BLaER1 treated with 17β-estradiol and CSF1 and Interleukin-3, amounts not matched to agents 10 nM and 100 nM (cell line): Measurements from ENCODE around the gene RASGEF1B.

ENCODE experiments used
- H3K27ac ChIP-seq, 11 experiments: shearing (Covaris generic); formaldehyde crosslinking; 2 replicates each; pipeline ENCODE4 v1.8.1; 2022
- H3K27me3 ChIP-seq, 11 experiments: shearing (Covaris generic); formaldehyde crosslinking; 2 replicates each; pipeline ENCODE4 v1.8.1; 2022
- H3K36me3 ChIP-seq, 11 experiments: shearing (Covaris generic); formaldehyde crosslinking; 2 replicates each; pipeline ENCODE4 v1.8.1; 2022
- H3K4me1 ChIP-seq, 10 experiments: shearing (Covaris generic); formaldehyde crosslinking; 2 replicates each; pipeline ENCODE4 v1.8.1; 2022
- H3K4me2 ChIP-seq, 11 experiments: shearing (Covaris generic); formaldehyde crosslinking; 2 replicates each; pipeline ENCODE4 v1.8.1; 2022
- H3K4me3 ChIP-seq, 10 experiments: shearing (Covaris generic); formaldehyde crosslinking; 2 replicates each; pipeline ENCODE4 v1.8.1; 2022
- H3K9ac ChIP-seq, 11 experiments: shearing (Covaris generic); formaldehyde crosslinking; 2 replicates each; pipeline ENCODE4 v1.8.1; 2022
- H3K9me3 ChIP-seq, 11 experiments: shearing (Covaris generic); formaldehyde crosslinking; replicated peaks in 1 of 11; 2 replicates each; pipeline ENCODE4 v1.8.1; 2022
- H4K20me1 ChIP-seq, 11 experiments: shearing (Covaris generic); formaldehyde crosslinking; 2 replicates each; pipeline ENCODE4 v1.8.1; 2022
- Cebpa-rat ChIP-seq, 11 experiments: shearing (Covaris generic); IDR thresholded peaks; 2 replicates each; pipeline ENCODE4 v1.8.1; 2022

RASGEF1B gene

GRCh38 chr4:81509822-81510221, 38.1 kb upstream of the RASGEF1B start:
- no peaks in the 10 kb centered on the region for H3K9me3 ChIP-seq
- H3K27me3 ChIP-seq: no peaks in the 10 kb centered on the region
- peak overlapping the region; percentile 67 to 87 (median 81) for H3K27ac ChIP-seq
- peak overlapping the region; percentile 56 to 87 (median 81) for H3K4me2 ChIP-seq
- peak overlapping the region; percentile 47 to 77 (median 67); a peak in 20 of 22 replicates for H3K9ac ChIP-seq
- no peaks in the 10 kb centered on the region for H3K36me3 ChIP-seq
- peaks cover 71 to 91% (median 87%) of the 10 kb centered on the region in 10 experiments for H3K4me1 ChIP-seq
- peak overlapping the region in 3 of 10 experiments; percentile 12 to 28 (median 22); a peak in 3 of 20 replicates for H3K4me3 ChIP-seq
- no peak for TF ChIP-seq Cebpa-rat (IDR thresholded peaks at IDR 0.05)
- no peaks in the 10 kb centered on the region for H4K20me1 ChIP-seq

- no peaks in the 10 kb centered on the region for H3K9me3 ChIP-seq
- peaks cover 78 to 98% (median 94%) of the 10 kb centered on the region in 10 experiments for H3K4me1 ChIP-seq
- H3K9ac ChIP-seq: peak overlapping the region; percentile 47 to 77 (median 67); a peak in 20 of 22 replicates
- peak overlapping the region; percentile 67 to 87 (median 81) for H3K27ac ChIP-seq
- H3K27me3 ChIP-seq: no peaks in the 10 kb centered on the region
- no peaks in the 10 kb centered on the region for H3K36me3 ChIP-seq
- peak in 3 of 11 experiments; percentile 13 to 29 (median 28); a peak in 2 of 22 replicates for TF ChIP-seq Cebpa-rat (IDR thresholded peaks at IDR 0.05)
- peak overlapping the region in 4 of 10 experiments; percentile 9 to 28 (median 17); a peak in 3 of 20 replicates for H3K4me3 ChIP-seq
- no peaks in the 10 kb centered on the region for H4K20me1 ChIP-seq
- peak overlapping the region; percentile 56 to 87 (median 81) for H3K4me2 ChIP-seq
Observed at GRCh38 chr4:81509191-81509590, 37.5 kb upstream of the RASGEF1B start.

DNA sequence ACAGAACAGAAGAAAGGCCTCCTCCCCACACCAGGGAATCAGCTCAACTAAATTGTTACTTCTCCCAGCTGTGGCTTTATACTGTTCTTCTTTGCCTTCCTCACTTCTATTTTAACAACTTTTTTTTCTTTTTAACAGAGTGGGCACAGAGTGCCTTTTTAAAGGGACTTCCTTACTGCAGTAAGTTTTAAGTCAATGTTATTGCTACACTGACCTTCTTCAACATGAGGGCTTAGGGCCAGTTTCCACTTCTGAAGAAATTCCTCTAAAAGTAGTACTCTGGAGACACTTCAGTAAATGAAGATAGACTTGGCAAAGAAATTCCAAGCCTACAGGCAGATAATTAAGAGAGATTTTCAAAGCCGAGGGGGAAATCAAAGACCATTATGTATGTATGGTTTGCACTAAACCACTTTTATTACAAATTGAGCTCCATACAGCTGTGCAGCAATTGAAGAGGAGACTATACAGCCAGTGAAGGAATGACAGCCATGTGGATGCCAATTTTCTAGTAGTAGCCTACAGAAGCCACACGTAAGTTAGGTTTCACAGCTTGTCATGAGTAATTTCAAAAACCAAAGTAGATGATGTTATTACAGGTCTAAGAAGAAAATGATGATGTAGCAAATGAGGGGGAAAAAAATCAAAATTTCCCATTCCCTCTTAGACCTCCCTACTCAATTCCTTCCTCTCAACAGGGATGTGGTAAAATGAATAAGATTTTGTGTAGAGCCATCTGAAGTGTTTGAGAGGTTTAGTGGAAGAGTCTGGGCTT, 36.9 kb upstream of the RASGEF1B start:
- Histone ChIP-seq H3K4me2 (peak overlapping the region; percentile 56 to 87 (median 81)), H3K4me3 (peak overlapping the region in 2 of 10 experiments; percentile 9 to 12; a peak in 1 of 20 replicates), H3K36me3 (no peaks in the 10 kb centered on the region), H3K4me1 (peaks cover 74 to 99% (median 91%) of the 10 kb centered on the region in 10 experiments), H3K27ac (peak overlapping the region; percentile 67 to 87 (median 81); a peak in 21 of 22 replicates), H3K27me3 (no peaks in the 10 kb centered on the region), H3K9me3 (no peaks in the 10 kb centered on the region), H3K9ac (peak overlapping the region in 9 of 11 experiments; percentile 9 to 77 (median 71); a peak in 11 of 22 replicates), H4K20me1 (no peaks in the 10 kb centered on the region)
- no peak for TF ChIP-seq Cebpa-rat (IDR thresholded peaks at IDR 0.05)

DNA sequence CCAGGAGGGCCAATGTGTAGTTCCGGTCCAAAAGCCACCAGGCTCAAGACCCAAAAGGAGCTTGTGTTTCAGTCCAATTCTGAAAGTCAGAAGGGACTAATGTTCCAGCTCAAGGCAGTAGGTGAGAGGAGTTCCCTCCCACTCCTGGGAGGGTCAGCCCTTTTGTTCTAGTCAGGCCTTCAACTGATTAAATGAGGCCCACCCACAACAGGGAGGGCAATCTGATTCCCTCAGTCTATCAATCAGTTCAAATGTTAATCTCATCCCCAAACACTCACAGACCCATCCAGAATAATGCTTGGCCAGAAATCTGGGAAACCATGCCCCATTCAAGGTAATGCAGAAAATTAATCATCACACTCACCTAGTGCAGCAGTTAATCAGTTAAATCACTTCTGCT, 35.8 kb upstream of the RASGEF1B start:
- no peaks in the 10 kb centered on the region for H4K20me1 ChIP-seq
- H3K27me3 ChIP-seq: no peaks in the 10 kb centered on the region
- H3K4me3 ChIP-seq: no peak overlapping the region
- TF ChIP-seq Cebpa-rat (IDR thresholded peaks at IDR 0.05): no peak
- H3K9ac ChIP-seq: 0 out of 22 replicates have a peak overlapping the region, but pooled peaks of 1 of the 11 experiments have one; percentile 77
- H3K27ac ChIP-seq: peak overlapping the region in 9 of 11 experiments; percentile 34 to 87 (median 81); a peak in 12 of 22 replicates
- H3K36me3 ChIP-seq: no peaks in the 10 kb centered on the region
- peaks cover 63 to 98% (median 81%) of the 10 kb centered on the region in 10 experiments for H3K4me1 ChIP-seq
- H3K9me3 ChIP-seq: no peaks in the 10 kb centered on the region
- peak overlapping the region in 7 of 11 experiments; percentile 80 to 87 (median 85); a peak in 12 of 22 replicates for H3K4me2 ChIP-seq

GRCh38 chr4:81506731-81507130, 35.0 kb upstream of the RASGEF1B start:
- H3K9ac ChIP-seq: peak overlapping the region in 1 of 11 experiments; percentile 73; a peak in 2 of 22 replicates
- no peaks in the 10 kb centered on the region for H3K27me3 ChIP-seq
- H3K36me3 ChIP-seq: no peaks in the 10 kb centered on the region
- H3K27ac ChIP-seq: peak overlapping the region; percentile 61 to 93 (median 75); a peak in 20 of 22 replicates
- peak overlapping the region in 7 of 11 experiments; percentile 68 to 87 (median 72); a peak in 14 of 22 replicates for H3K4me2 ChIP-seq
- no peaks in the 10 kb centered on the region for H4K20me1 ChIP-seq
- no peak for TF ChIP-seq Cebpa-rat (IDR thresholded peaks at IDR 0.05)
- H3K9me3 ChIP-seq: no peaks in the 10 kb centered on the region
- peaks cover 55 to 98% (median 73%) of the 10 kb centered on the region in 10 experiments for H3K4me1 ChIP-seq
- H3K4me3 ChIP-seq: no peak overlapping the region

DNA sequence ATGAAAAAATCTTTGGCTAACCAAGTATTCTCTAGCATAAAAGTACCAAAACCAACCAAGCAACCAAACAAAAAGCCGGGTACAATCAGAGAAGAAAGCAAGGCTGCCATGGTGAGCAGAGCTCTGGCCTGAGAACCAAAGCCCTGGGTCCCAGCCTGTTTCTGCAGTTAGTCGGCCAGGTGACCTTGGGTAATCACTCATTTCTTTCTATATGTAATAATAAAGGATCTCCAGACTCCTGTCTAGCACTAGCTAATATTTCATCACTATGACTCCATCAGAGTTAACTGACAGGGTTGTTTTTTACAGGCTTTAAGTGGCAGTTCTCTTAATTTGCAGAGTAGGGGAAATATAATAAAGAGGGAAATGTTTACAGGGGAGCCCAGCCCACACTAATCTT, 34.0 kb upstream of the RASGEF1B start:
- peak overlapping the region; percentile 68 to 87 (median 73) for H3K4me2 ChIP-seq
- no peaks in the 10 kb centered on the region for H3K27me3 ChIP-seq
- peak overlapping the region; percentile 61 to 93 (median 75) for H3K27ac ChIP-seq
- no peak for TF ChIP-seq Cebpa-rat (IDR thresholded peaks at IDR 0.05)
- peak overlapping the region in 5 of 10 experiments; percentile 3 to 22 (median 12); a peak in 4 of 20 replicates for H3K4me3 ChIP-seq
- peak overlapping the region; percentile 13 to 85 (median 58); a peak in 18 of 22 replicates for H3K9ac ChIP-seq
- H4K20me1 ChIP-seq: no peaks in the 10 kb centered on the region
- no peaks in the 10 kb centered on the region for H3K9me3 ChIP-seq
- peaks cover 50 to 97% (median 70%) of the 10 kb centered on the region in 10 experiments for H3K4me1 ChIP-seq
- no peaks in the 10 kb centered on the region for H3K36me3 ChIP-seq

DNA sequence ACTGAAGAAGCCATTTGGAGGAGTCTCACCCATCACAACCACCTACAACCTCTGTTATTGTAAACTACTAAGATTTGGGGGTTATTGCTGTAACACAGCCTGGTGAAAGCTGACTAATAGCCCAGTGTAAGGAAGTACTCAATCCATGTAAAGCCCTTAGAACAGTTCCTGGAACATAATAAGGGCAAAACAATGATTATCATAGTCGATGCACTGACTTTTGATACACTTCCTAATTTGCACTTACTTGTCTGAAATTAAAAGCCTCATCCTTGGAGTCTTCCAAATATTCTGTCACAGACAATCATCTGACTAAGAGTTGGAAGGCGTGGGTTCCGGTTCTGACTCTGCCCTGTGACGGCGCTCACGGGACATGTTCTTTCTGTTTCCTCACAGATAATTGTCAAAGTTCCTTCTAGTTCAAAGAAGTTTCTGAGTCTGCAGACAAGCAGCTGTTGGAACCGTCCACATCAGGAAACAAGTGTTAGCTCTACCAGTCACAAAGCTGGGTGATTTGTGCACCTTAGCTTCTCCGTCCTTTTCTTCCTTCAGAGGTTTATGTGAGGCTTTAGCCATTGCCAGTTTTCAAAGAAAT, 33.4 kb upstream of the RASGEF1B start:
- H4K20me1 ChIP-seq: no peaks in the 10 kb centered on the region
- no peaks in the 10 kb centered on the region for H3K27me3 ChIP-seq
- no peaks in the 10 kb centered on the region for H3K9me3 ChIP-seq
- peaks cover 48 to 95% (median 70%) of the 10 kb centered on the region in 10 experiments for H3K4me1 ChIP-seq
- peak overlapping the region; percentile 61 to 93 (median 75) for H3K27ac ChIP-seq
- H3K36me3 ChIP-seq: no peaks in the 10 kb centered on the region
- H3K4me3 ChIP-seq: peak overlapping the region in 5 of 10 experiments; percentile 3 to 22 (median 12); a peak in 4 of 20 replicates
- H3K4me2 ChIP-seq: peak overlapping the region; percentile 68 to 87 (median 73)
- TF ChIP-seq Cebpa-rat (IDR thresholded peaks at IDR 0.05): no peak
- H3K9ac ChIP-seq: peak overlapping the region; percentile 13 to 85 (median 58); a peak in 19 of 22 replicates

DNA sequence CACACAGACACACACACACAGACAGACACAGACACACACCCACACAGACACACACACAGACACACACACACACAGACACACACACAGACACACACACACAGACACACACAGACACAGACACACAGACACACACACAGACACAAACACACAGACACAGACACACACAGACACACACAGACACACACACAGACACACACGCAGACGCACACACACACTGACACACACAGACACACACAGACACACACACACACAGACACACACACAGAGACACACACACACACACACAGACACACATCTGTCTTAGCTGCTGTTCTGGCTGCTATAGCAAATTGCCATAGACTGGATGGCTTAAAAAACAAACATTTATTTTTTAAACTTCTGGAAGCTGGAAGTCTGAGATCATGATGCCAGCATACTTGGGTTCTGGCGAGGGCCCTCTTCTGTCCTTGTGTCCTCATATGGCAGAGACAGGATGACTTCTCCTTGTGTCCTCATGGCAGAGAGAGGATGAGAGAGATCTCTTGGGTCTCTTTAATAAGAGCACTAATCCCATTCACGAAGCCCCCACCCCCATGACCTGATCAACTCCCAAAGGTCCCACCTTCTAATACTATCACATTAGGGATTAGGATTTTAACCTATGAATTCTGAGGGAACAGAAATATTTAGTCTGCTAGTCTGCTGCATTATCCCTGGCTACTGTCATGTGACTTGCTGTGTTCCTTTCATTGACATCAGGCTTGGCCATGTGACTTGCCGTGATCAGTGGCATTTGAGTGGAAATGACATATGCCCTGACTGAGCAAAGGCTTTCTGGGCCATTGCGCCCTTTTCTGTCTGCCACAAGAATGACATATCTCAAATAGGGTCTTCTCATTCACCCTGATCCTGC, 32.7 kb upstream of the RASGEF1B start:
- H3K9me3 ChIP-seq: no peaks in the 10 kb centered on the region
- no peaks in the 10 kb centered on the region for H3K27me3 ChIP-seq
- H3K4me2 ChIP-seq: peak overlapping the region; percentile 68 to 87 (median 73)
- peak overlapping the region in 1 of 10 experiments; percentile 3; a peak in 1 of 20 replicates for H3K4me3 ChIP-seq
- no peaks in the 10 kb centered on the region for H3K36me3 ChIP-seq
- peak overlapping the region; percentile 61 to 93 (median 75) for H3K27ac ChIP-seq
- peaks cover 48 to 95% (median 70%) of the 10 kb centered on the region in 10 experiments for H3K4me1 ChIP-seq
- no peak for TF ChIP-seq Cebpa-rat (IDR thresholded peaks at IDR 0.05)
- no peaks in the 10 kb centered on the region for H4K20me1 ChIP-seq
- H3K9ac ChIP-seq: peak overlapping the region; percentile 3 to 85 (median 54); a peak in 15 of 22 replicates
